ENCODE results near the gene ARL15. TPM values are rescaled to one million over a fixed set of nuclear protein-coding genes. Genes with fewer than 3 reads are reported as not detected.

Gene ARL15
- total RNA-seq, 2 donors from 2014 or later = 14.3 to 24.1 TPM

- Histone ChIP-seq H3K27me3 (no peaks in the 10 kb centered on the region), H3K4me3 (no peak overlapping the region), H3K9me3 (no peaks in the 10 kb centered on the region), H3K27ac (no peak overlapping the region), H3K4me1 (no peaks in the 10 kb centered on the region), H3K36me3 (replicated peaks in 1 of 2; ENCODE audit: insufficient read depth in 1 of 2, low read depth in 2 of 2) (no peaks in the 10 kb centered on the region)
- DNase-seq (no peak), ATAC-seq (no peak)
- TF ChIP-seq CTCF (IDR thresholded peaks at IDR 0.05) (no peak), POLR2A (IDR thresholded peaks at IDR 0.05) (no peak)
- WGBS, 2 donors = 94 to 100% methylated on average over 1 of the region's 1 CpG
- intact Hi-C loops (cut with DNase I) = no loop called here
Measured at GRCh38 chr5:54289769-54290168, 20.6 kb downstream of the ARL15 start.

GRCh38 chr5:54288568-54289217 is 21.7 kb downstream of the ARL15 start:
- no peak for TF ChIP-seq POLR2A (IDR thresholded peaks at IDR 0.05)
- TF ChIP-seq CTCF (IDR thresholded peaks at IDR 0.05) = no peak
- Histone ChIP-seq H3K4me1 (no peaks in the 10 kb centered on the region), H3K9me3 (no peaks in the 10 kb centered on the region), H3K36me3 (replicated peaks in 1 of 2; ENCODE audit: insufficient read depth in 1 of 2, low read depth in 2 of 2) (no peaks in the 10 kb centered on the region), H3K27me3 (no peaks in the 10 kb centered on the region), H3K27ac (no peak overlapping the region), H3K4me3 (no peak overlapping the region)
- 90 to 93% methylated on average over 5 of the region's 5 CpGs for WGBS, 2 donors
- intact Hi-C loops (cut with DNase I) = no loop called here
- DNase-seq (no peak), ATAC-seq (no peak)

GRCh38 chr5:54285686-54286085 is 24.7 kb downstream of the ARL15 start:
- no peak for TF ChIP-seq CTCF (IDR thresholded peaks at IDR 0.05)
- TF ChIP-seq POLR2A (IDR thresholded peaks at IDR 0.05) = no peak

GRCh38 chr5:54284586-54284985 is 25.8 kb downstream of the ARL15 start:
- Histone ChIP-seq H3K27me3 (no peaks in the 10 kb centered on the region), H3K9me3 (no peaks in the 10 kb centered on the region), H3K4me3 (no peak overlapping the region), H3K36me3 (replicated peaks in 1 of 2; ENCODE audit: insufficient read depth in 1 of 2, low read depth in 2 of 2) (no peaks in the 10 kb centered on the region), H3K27ac (no peak overlapping the region), H3K4me1 (no peaks in the 10 kb centered on the region)
- DNase-seq = no peak
- TF ChIP-seq CTCF (IDR thresholded peaks at IDR 0.05) (no peak), POLR2A (IDR thresholded peaks at IDR 0.05) (no peak)
- no peak for ATAC-seq
- 65 to 76% methylated on average over 2 of the region's 2 CpGs for WGBS, 2 donors
- intact Hi-C loops (cut with DNase I) = no loop called here

More at GRCh38 chr5:54285686-54286085, 24.7 kb downstream of the ARL15 start:
- intact Hi-C loops (cut with DNase I) = no loop called here
- Histone ChIP-seq H3K4me1 (no peaks in the 10 kb centered on the region), H3K9me3 (no peaks in the 10 kb centered on the region), H3K27me3 (no peaks in the 10 kb centered on the region), H3K4me3 (no peak overlapping the region), H3K36me3 (replicated peaks in 1 of 2; ENCODE audit: insufficient read depth in 1 of 2, low read depth in 2 of 2) (no peaks in the 10 kb centered on the region), H3K27ac (no peak overlapping the region)
- no peak for DNase-seq
- 58 to 71% methylated on average over 10 of the region's 10 CpGs for WGBS, 2 donors
- ATAC-seq = no peak

GRCh38 chr5:54282876-54283275 is 27.5 kb downstream of the ARL15 start:
- H3K4me1 ChIP-seq = no peaks in the 10 kb centered on the region
- WGBS, 2 donors = 64 to 76% methylated on average over 3 of the region's 3 CpGs
- no peaks in the 10 kb centered on the region for H3K36me3 ChIP-seq (replicated peaks in 1 of 2; ENCODE audit: insufficient read depth in 1 of 2, low read depth in 2 of 2)
- DNase-seq = no peak
- intact Hi-C loops (cut with DNase I) = no loop called here
- ATAC-seq = no peak
- no peaks in the 10 kb centered on the region for H3K9me3 ChIP-seq
- no peak overlapping the region for H3K27ac ChIP-seq
- H3K4me3 ChIP-seq = no peak overlapping the region
- TF ChIP-seq POLR2A (IDR thresholded peaks at IDR 0.05) (no peak), CTCF (IDR thresholded peaks at IDR 0.05) (no peak)
- H3K27me3 ChIP-seq = no peaks in the 10 kb centered on the region
